Measurements from ENCODE around the gene CALD1.

CALD1 gene

GRCh38 chr7:134789967-134790685, 10.7 kb downstream of the CALD1 start:
- DNase-seq: no peak

- DNase-seq: no peak
These were observed 13.5 kb downstream of the CALD1 start for GRCh38 chr7:134792968-134793367.

- DNase-seq: no peak
These were observed 15.8 kb downstream of the CALD1 start for GRCh38 chr7:134795231-134795630.

- no peak for DNase-seq
These were observed 18.7 kb downstream of the CALD1 start for GRCh38 chr7:134798155-134798554.

GRCh38 chr7:134799377-134799776, 19.9 kb downstream of the CALD1 start:
- no peak for DNase-seq

- DNase-seq: no peak
These were observed 23.3 kb downstream of the CALD1 start for GRCh38 chr7:134802762-134803161.

- no peak for DNase-seq
These were observed 24.9 kb downstream of the CALD1 start for GRCh38 chr7:134804351-134804750.

GRCh38 chr7:134804854-134805253, 25.4 kb downstream of the CALD1 start:
- no peak for DNase-seq

GRCh38 chr7:134806197-134806596, 26.8 kb downstream of the CALD1 start:
- DNase-seq: no peak

- no peak for DNase-seq
These were observed 30.2 kb downstream of the CALD1 start for GRCh38 chr7:134809616-134810015.

- DNase-seq: no peak
These were observed 32.3 kb downstream of the CALD1 start for GRCh38 chr7:134811765-134812164.

GRCh38 chr7:134813663-134814396, 34.4 kb downstream of the CALD1 start:
- DNase-seq: no peak

- DNase-seq: no peak
These were observed 35.4 kb downstream of the CALD1 start for GRCh38 chr7:134814730-134815364.

- DNase-seq: no peak
These were observed 39.3 kb downstream of the CALD1 start for GRCh38 chr7:134818613-134819345.

GRCh38 chr7:134819401-134819800, 40.0 kb downstream of the CALD1 start:
- no peak for DNase-seq

- no peak for DNase-seq
These were observed 40.9 kb downstream of the CALD1 start for GRCh38 chr7:134820295-134820694.

- DNase-seq: no peak
These were observed 41.3 kb downstream of the CALD1 start for GRCh38 chr7:134820778-134821177.

- no peak for DNase-seq
These were observed 44.0 kb downstream of the CALD1 start for GRCh38 chr7:134823400-134823799.

GRCh38 chr7:134825666-134826065, 46.2 kb downstream of the CALD1 start:
- no peak for DNase-seq

- DNase-seq: no peak
These were observed 46.7 kb downstream of the CALD1 start for GRCh38 chr7:134826105-134826504.

GRCh38 chr7:134827436-134827835, 48.0 kb downstream of the CALD1 start:
- DNase-seq: no peak

GRCh38 chr7:134827889-134828288, 48.5 kb downstream of the CALD1 start:
- DNase-seq: no peak

- no peak for DNase-seq
These were observed 48.9 kb downstream of the CALD1 start for GRCh38 chr7:134828361-134828760.
